Kidney (tissue), 14 donors: ENCODE data around the gene BCL10. TPM values are rescaled to one million over a fixed set of nuclear protein-coding genes. Genes with fewer than 3 reads are reported as not detected.

Source experiments
- DNase-seq, 5 donors: peaks; one replicate each; pipeline ENCODE4 v3.0.0-alpha.2; 2013 to 2020
- FAIRE-seq: peaks from 2 replicates; lab custom pipeline; 2012; peaks lifted over from hg19 to GRCh38; lab: Jason Lieb, UNC
- H3K27ac ChIP-seq, 2 donors: one replicate each; pipeline ENCODE4 v1.7.0; 2013; ENCODE audit warnings: low read depth in 2 of 2, low read length in 2 of 2, inconsistent platforms in 1 of 2
- H3K27me3 ChIP-seq: one replicate; pipeline ENCODE4 v1.7.1; 2013; ENCODE audit warnings: low read length, inconsistent platforms; ENCODE audit not compliant: control insufficient read depth, insufficient read depth
- H3K36me3 ChIP-seq, 3 donors: one replicate each; pipeline versions ENCODE4 v1.7.0 to v1.7.1; 2013; ENCODE audit warnings: low read length in 3 of 3, control low read depth in 1 of 3, inconsistent platforms in 1 of 3; ENCODE audit not compliant: insufficient read depth in 3 of 3, control insufficient read depth in 2 of 3
- H3K4me1 ChIP-seq, 3 donors: one replicate each; pipeline versions ENCODE4 v1.7.0 to v1.7.1; 2013; ENCODE audit warnings: low read length in 3 of 3, inconsistent platforms in 1 of 3, low read depth in 1 of 3; ENCODE audit not compliant: control insufficient read depth in 2 of 3, insufficient read depth in 2 of 3
- H3K4me3 ChIP-seq, 3 donors: one replicate each; pipeline versions ENCODE4 v1.7.0 to v1.8.1; 2013; ENCODE audit warnings: low read length in 3 of 3, control low read depth in 1 of 3, inconsistent platforms in 1 of 3
- H3K9ac ChIP-seq, 3 donors: one replicate each; pipeline versions ENCODE4 v1.7.0 to v1.7.1; 2013; ENCODE audit warnings: low read length in 3 of 3, control low read depth in 1 of 3, inconsistent platforms in 1 of 3
- H3K9me3 ChIP-seq, 3 donors: one replicate each; pipeline versions ENCODE4 v1.7.0 to v1.7.1; 2013; ENCODE audit warnings: low read length in 3 of 3, control low read depth in 1 of 3, inconsistent platforms in 1 of 3; ENCODE audit not compliant: control insufficient read depth in 2 of 3, insufficient read depth in 1 of 3
- CTCF ChIP-seq: IDR thresholded peaks from 3 replicates; pipeline ENCODE4 v1.5.1; 2012; ENCODE audit warnings: mild to moderate bottlenecking, moderate library complexity, borderline replicate concordance; ENCODE audit not compliant: insufficient read depth; ENCODE audit errors: extremely low read depth
- intact Hi-C: fragments of 100-400 bp; cut with DNase I; formaldehyde crosslinking; loops from one replicate; pipeline ENCODE4 v1.11.1; 2022
- polyA plus RNA-seq: library from polyadenylated mRNA; stranded (reverse); fragments of 350-450 nt; fragmentation: Illumina TruSeq; extraction: RNeasy Lipid Tissue Mini Kit (QIAGEN cat#74804); gene quantifications from one replicate; pipeline ENCODE4 v1.2.3, GENCODE V29; 2014; ENCODE audit warnings: low read depth, low replicate concordance; ENCODE audit not compliant: insufficient read depth
- total RNA-seq: library from RNA; stranded (reverse); fragmentation: NEBNext Ultra II Directional; extraction: Animal tissue kit (Norgen Biotek cat#: 25700); gene quantifications from one replicate; pipeline ENCODE4 v1.2.1, GENCODE V29; 2021
- donor health status: control.
- donor health status: control.
- donor health status: control.
- donor health status: control.
- donor health status: control.
- donor health status: DM: yes; HTN: yes; CAD: no.
- donor health status: Normal renal cell carcinoma (clear cell type).

BCL10 gene
- total and polyA plus RNA-seq, 2 donors from 2014 or later: 7.8 to 27.1 TPM

- intact Hi-C loops: no loop called here
- H3K27ac ChIP-seq: no peak overlapping the region
- FAIRE-seq (no peak), DNase-seq (peak in 1 of 5 donors; percentile 77)
- no peaks in the 10 kb centered on the region for H3K9me3 ChIP-seq
- no peaks in the 10 kb centered on the region for H3K4me1 ChIP-seq
- no peaks in the 10 kb centered on the region for H3K36me3 ChIP-seq
- TF ChIP-seq CTCF: no peak
- H3K27me3 ChIP-seq: no peaks in the 10 kb centered on the region
- H3K9ac ChIP-seq: no peak overlapping the region
- H3K4me3 ChIP-seq: no peak overlapping the region
Measured at GRCh38 chr1:85283475-85284199, 7.2 kb upstream of the BCL10 start.

GRCh38 chr1:85282424-85282823, 6.0 kb upstream of the BCL10 start:
- no peaks in the 10 kb centered on the region for H3K36me3 ChIP-seq
- no peaks in the 10 kb centered on the region for H3K27me3 ChIP-seq
- no peak for TF ChIP-seq CTCF
- FAIRE-seq (no peak), DNase-seq (peak in 1 of 5 donors; percentile 9)
- no peaks in the 10 kb centered on the region for H3K9me3 ChIP-seq
- intact Hi-C loops: no loop called here
- no peak overlapping the region for H3K4me3 ChIP-seq
- H3K9ac ChIP-seq: no peak overlapping the region
- no peaks in the 10 kb centered on the region for H3K4me1 ChIP-seq
- H3K27ac ChIP-seq: no peak overlapping the region

- intact Hi-C loops: no loop called here
- no peak for FAIRE-seq
- no peaks in the 10 kb centered on the region for H3K27me3 ChIP-seq
- no peak overlapping the region for H3K9ac ChIP-seq
- DNase-seq: no peak
- H3K36me3 ChIP-seq: no peaks in the 10 kb centered on the region
- H3K4me1 ChIP-seq: peaks cover 0 to under 1% (median 0%) of the 10 kb centered on the region in 3 donors
- H3K9me3 ChIP-seq: no peaks in the 10 kb centered on the region
- no peak overlapping the region for H3K4me3 ChIP-seq
- no peak for TF ChIP-seq CTCF
- no peak overlapping the region for H3K27ac ChIP-seq
Measured at GRCh38 chr1:85280636-85281035, 4.2 kb upstream of the BCL10 start.
